ENCODE results near the gene PCDHA12. TPM values are rescaled to one million over a fixed set of nuclear protein-coding genes. Genes with fewer than 3 reads are reported as not detected.
"Not testable (repeated sequence)": the region's sequence is repeated elsewhere in the genome, so short reads cannot be mapped to it uniquely, and the experiment has no call there.

Gene PCDHA12
- polyA plus RNA-seq (ENCODE audit: insufficient read length): not detected

- no peak for DNase-seq (ENCODE audit: low read depth)
Observed at GRCh38 chr5:140875085-140876065, at the start of gene PCDHA12. Gene PCDHA12, plus strand, starts transcription at chr5:140875308. Its CDS starts 165 bp downstream, at chr5:140875473.

- DNase-seq (ENCODE audit: low read depth): no peak
Observed at GRCh38 chr5:140827704-140828361, 47.3 kb upstream of the PCDHA12 start, which contains the start of gene PCDHA6. Gene PCDHA6, plus strand, starts transcription at chr5:140827960. Its CDS starts 132 bp downstream, at chr5:140828092.

GRCh38 chr5:140828362-140828737, 46.8 kb upstream of the PCDHA12 start:
- DNase-seq (ENCODE audit: low read depth): no peak

GRCh38 chr5:140829511-140830501, 45.3 kb upstream of the PCDHA12 start:
- not testable (repeated sequence) for DNase-seq (ENCODE audit: low read depth)

GRCh38 chr5:140833993-140834392, 41.1 kb upstream of the PCDHA12 start, which contains the start of gene PCDHA7:
Gene PCDHA7, plus strand, starts transcription at chr5:140834269. Its CDS starts 115 bp downstream, at chr5:140834384.
- no peak for DNase-seq (ENCODE audit: low read depth)

- DNase-seq (ENCODE audit: low read depth): not testable (repeated sequence)
Observed at GRCh38 chr5:140834439-140835008, 40.6 kb upstream of the PCDHA12 start.

- DNase-seq (ENCODE audit: low read depth): no peak
Observed at GRCh38 chr5:140835622-140836510, 39.2 kb upstream of the PCDHA12 start.

GRCh38 chr5:140840978-140841962, 33.8 kb upstream of the PCDHA12 start, which contains the start of gene PCDHA8:
Gene PCDHA8, plus strand, starts transcription at chr5:140841187. Its CDS starts 135 bp downstream, at chr5:140841322.
- no peak for DNase-seq (ENCODE audit: low read depth)

- no peak for DNase-seq (ENCODE audit: low read depth)
Observed at GRCh38 chr5:140842798-140843733, 32.0 kb upstream of the PCDHA12 start.

- not testable (repeated sequence) for DNase-seq (ENCODE audit: low read depth)
Observed at GRCh38 chr5:140848139-140849102, 26.7 kb upstream of the PCDHA12 start, which contains the start of gene PCDHA9. Gene PCDHA9, plus strand, starts transcription at chr5:140848382. Its CDS starts 114 bp downstream, at chr5:140848496.

- DNase-seq (ENCODE audit: low read depth): not testable (repeated sequence)
Observed at GRCh38 chr5:140849831-140850634, 25.1 kb upstream of the PCDHA12 start.

GRCh38 chr5:140855772-140856674, 19.1 kb upstream of the PCDHA12 start, which contains the start of gene PCDHA10:
Gene PCDHA10, plus strand, starts transcription at chr5:140855897. Its CDS starts 152 bp downstream, at chr5:140856049.
- no peak for DNase-seq (ENCODE audit: low read depth)

GRCh38 chr5:140857177-140857986, 17.7 kb upstream of the PCDHA12 start:
- no peak for DNase-seq (ENCODE audit: low read depth)

Data from forelimb muscle (tissue), 1 donor.